GM19023 (cell line): ENCODE results near the gene SLC43A1.
A peak's percentile ranks its signal among the peaks of the same experiment; 100 is the strongest.

ENCODE experiments used
- ATAC-seq: cut with Tn5 transposase; IDR thresholded peaks from one replicate; pipeline ENCODE4 v1.9.1; 2021; ENCODE audit warnings: mild to moderate bottlenecking, moderate library complexity; ENCODE audit not compliant: unreplicated experiment

Gene SLC43A1

DNA sequence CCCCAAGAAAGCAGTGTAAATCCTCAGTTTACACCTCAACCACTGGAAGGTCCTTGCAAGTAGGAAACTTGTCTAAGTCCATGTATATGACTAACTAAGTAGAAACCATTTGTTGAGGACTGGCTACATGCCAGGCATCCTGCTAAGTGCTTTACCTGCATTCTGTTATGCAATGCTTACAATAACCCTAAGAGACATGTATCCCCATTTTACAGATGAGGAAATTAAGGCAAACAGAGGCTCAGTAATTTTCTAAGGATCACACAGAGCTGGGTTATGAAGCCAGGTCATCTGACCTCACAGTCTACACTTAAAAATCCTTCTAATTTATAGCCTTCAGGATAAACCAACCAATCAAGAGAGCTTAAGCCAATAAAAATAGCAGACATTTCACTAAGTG is 13.5 kb upstream of the SLC43A1 start:
- ATAC-seq: no peak

DNA sequence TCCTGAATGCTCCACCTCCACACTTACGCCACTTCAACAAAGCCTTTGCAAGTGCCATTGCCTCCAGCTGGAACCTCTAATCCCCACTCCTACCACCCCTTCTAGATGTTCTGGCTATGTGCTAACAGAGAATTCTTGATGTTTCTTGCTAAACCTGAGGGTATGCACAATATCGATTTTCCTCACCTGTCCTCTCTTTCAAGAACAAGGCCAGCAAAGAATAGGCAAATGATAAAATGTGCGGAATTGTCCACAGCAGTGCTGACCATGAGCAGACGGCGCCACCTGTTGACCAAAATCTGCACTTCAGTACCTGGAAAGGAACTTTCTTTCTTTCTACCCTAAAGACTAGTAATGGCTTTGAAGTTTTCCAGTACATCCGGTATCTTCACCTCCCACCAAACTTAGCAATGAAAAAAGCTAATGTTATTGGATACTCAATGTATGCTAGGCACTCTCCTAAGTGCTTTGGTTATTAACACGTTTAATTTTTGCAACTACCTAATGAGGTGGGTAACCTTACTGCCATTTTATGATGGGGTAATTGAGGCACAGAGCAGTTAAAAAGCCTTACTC is 11.6 kb upstream of the SLC43A1 start:
- ATAC-seq: no peak

DNA sequence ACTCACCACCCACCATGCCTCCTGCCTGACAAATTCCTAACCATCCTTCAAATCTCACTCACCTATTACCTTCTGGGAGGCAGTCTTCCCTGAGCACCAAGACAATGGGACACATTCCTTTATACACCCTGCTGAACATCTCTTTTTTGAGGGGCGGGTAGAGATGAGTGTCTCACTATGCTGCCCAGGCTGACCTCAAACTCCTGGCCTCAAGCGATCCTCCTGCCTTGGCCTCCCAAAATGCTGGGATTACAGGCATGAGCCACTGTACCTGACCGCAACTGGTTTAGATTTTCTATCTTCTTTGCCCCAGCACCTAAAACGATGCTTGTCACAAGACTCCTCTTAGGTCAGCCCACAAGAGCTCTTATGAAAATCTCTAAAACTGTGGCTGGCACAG is 7.9 kb upstream of the SLC43A1 start:
- ATAC-seq: no peak

DNA sequence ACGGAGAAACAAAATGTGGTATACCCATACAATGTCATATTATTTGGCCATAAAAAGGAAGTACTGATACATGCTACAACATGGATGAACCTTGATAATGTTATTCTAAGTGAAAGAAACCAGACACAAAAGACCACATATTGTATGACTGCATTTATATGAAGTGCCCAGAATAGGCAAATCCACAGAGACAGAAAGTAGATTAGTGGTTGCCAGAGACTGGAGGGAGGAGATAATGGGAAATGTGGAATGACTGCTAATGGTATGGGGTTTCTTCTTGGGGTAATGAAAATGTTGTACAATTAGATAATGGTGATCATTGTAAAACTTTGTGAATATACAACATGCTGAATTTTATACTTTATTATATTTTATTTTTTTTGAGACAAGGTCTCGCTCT is 5.6 kb upstream of the SLC43A1 start:
- ATAC-seq: no peak

DNA sequence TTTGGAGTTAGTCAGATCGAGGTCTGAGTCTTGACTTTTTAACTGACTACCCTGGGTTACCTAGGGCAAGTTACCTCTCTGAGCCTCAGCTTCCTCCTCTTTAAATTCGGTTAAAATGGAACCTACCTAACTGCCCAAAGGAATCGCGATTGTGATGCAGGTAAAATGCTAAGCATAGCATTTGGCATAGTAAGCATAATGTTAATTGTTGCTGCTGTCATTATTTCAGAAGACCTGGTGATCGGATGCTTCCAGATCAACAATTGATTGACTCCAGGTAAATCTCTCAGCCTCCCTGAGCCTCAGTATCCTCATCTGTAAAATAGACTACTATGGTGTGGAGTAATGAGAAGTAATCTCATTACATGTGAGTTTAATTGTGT is 550 bp upstream of the SLC43A1 start:
- ATAC-seq: no peak

DNA sequence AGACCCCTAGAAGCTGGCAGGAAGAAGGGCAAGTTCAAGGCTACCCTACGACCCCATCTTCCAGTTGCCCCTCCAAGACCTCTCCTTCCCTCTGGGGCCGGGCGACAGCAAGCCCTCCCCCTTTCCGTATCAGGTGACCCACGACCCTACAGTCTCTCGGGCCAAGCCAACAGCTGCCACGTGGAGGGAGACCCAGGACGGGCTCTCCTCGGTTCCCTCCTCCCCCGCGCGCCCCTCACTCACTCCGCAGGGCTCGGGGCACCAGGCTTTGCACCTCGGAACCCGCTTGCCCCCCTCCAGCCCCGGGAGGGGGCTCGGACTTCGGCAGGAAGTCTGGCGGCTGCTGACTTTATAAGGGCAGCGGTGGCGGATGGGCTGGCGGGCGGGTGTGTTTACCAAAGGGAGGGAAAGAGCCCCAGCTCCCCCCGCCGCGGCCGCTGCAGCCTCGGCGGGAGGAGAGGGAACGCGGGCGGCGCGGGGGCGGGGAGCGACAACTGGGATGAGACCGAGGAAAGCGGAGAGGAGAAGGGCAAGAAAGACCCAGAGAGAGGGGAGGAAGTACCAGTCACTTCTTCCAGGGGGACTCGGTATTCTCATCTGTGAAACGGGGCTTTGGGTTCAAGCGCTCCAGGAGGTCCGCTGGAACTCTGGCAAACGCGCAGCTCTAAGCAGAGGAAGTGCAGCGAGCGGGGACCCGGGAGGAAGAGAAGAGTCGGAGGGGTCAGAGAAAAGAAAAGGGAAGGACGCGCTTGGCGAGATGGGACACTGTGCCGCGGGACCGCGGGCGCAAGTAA is 767 bp downstream of the SLC43A1 start:
- peak; percentile 39 for ATAC-seq

DNA sequence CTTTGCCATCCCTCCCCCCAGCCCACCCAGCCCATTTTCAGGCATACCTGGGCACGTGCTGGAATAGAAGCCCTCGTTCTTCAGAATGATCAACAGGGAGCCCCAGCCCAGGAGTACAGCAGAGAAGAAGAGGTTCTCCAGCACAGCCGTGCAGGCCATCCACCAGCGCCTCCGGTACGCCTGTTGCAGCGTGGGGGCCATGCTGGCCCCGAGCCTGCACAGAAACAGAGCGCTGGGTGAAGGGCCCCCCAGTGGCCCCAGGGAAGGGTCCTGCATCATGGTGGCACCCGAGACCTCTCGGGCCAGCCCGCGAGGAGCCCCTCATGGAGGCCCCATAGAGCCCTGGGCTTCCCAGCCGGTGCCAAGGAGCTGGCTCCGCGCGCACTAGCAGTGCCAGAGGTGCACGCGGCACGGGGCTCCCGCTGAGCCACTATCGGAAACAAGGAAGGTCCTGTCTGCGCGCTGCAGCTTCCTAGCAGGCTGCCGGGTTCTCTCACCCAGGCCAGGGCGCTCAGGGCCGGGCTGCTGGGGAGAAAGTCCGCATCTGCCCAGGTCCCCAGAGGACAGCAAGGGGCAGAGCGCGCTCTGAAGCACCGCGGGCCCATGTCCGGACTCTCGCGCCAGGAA is 1.5 kb downstream of the SLC43A1 start:
- peak; percentile 32 for ATAC-seq

DNA sequence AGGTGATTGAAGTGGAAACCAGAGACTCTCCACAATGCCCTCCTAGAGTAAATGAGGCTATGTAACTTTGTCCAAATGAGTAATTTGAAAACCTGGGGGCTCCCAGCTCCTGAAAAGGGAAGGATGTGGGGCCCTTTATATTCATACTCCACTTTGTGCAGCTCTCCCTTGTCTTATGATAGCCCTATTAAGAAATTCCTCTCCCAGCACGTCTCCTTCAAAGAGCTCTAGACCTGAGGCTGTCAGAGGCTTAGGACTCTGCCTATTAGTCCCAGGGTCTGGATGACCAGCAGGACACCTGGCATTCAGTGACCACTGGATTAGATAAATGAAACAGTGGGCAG is 2.1 kb downstream of the SLC43A1 start:
- ATAC-seq: no peak

DNA sequence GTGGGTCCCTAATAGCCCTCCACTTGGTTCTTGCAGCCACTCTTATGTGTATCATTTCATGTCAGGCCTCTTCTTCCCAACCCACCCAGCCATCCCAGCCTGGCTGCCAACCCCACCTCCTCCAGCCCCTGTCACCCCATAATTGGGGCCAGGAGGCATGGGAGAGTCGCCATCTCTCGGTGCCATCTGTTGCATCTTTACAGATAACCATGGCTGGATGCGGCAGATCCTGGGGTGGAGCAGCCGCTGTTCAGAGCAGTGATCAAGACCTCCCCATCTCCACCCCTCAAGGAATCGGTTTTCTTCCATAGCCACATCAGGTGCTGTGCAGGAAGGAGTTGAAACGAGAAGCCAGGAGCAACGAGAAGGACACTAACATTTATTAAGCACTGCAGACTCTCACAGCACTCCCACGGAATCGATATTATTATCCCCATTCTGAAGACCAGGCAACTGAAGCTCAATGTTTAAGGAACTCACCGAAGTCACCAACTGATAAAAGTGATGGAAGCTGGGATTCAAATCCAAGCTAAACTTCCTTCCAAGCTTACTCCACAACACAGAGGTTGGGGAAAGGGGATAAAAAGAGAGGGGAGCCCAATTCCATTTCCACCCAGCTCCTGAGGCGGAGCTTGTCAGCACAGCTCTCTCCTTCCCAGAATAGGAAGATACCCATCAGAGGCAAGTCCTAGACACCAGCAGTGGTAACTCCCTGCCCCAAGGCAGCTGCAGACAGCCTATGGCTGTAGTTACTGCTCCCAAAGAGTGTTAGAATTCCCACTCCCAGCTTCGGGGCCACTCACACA is 2.7 kb downstream of the SLC43A1 start:
- ATAC-seq: no peak

DNA sequence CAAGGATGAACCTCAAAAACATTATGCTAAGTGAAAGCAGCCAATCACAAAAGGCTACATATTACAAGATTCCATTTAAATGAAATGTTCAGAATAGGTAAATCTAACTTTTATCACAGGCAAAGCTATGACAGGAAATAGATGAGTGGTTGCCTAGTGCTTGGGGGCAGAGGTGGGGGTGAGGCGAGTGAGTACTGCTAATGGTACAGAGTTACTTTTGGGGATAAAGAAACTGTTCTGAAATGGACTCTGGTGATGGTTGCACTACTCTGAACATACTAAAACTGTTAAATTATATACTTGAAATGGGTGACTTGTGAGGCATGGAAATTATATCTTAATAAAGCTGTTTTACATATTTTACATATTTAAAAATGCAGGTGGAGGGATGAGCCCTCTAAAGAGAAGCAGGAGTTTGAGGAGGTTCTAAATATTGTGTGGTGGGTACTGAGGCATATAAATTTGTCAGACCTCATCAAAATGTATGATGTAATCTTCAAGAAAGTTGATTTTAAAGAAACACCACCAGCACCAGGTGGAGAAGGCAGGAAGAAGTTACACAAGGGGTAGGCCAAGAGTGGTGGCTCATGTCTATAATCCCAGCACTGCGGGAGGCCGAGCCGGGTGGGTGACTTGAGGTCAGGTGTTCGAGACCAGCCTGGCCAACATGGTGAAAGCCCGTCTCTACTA is 3.6 kb downstream of the SLC43A1 start:
- no peak for ATAC-seq

DNA sequence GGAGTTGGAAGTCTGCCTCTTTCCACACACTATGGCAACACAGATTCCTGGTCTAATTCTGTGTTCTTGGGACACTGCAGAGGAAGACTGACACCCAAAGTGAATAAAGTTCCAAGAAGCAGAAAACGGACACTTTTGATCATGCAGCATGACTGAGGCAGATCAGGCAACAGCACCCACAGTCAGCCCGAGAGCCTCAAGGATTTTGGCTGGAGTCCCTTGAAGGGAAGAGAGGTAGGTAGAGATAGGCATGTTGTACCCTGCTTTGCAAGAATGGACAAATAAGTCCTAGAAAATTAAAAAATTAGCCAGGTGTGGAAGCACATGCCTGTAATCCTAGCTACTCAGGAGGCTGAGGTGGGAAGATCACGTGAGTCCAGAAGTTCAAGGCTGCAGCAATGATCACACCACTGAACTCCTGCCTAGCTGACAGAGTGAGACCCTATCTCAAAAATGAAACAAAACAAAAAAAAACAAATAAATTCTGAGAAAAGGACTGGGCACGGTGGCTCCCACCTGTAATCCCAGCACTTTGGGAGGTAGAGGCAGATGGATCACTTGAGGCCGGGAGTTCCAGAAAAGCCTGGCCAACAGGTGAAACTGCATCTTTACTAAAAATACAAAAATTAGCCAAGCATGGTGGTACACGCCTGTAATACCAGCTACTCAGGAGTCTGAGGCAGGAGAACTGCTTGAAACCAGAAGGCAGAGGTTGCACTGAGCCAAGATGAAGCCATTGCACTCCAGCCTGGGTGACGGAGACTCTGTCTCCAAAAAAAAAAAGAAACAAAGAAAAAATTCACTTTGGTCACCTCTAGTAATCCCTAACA is 6.9 kb downstream of the SLC43A1 start:
- no peak for ATAC-seq

DNA sequence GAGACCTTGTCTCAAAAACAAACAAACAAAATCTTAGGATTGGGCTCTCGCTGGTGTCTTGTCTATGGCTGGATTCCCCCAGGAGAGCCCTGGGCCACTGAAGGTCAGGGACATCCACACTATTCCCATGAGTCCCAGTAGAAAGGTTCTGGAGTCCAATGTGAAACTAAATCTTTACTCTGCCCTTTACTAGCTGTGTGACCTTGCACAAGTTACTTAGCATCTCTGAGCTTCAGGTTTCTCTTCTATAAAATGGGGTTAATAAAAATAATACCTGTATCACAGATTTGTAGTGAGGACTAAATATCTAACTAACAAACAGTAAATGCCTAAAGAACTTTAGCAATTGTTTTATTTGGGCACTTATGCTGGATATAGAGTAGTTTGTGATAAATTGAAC is 9.0 kb downstream of the SLC43A1 start:
- no peak for ATAC-seq

DNA sequence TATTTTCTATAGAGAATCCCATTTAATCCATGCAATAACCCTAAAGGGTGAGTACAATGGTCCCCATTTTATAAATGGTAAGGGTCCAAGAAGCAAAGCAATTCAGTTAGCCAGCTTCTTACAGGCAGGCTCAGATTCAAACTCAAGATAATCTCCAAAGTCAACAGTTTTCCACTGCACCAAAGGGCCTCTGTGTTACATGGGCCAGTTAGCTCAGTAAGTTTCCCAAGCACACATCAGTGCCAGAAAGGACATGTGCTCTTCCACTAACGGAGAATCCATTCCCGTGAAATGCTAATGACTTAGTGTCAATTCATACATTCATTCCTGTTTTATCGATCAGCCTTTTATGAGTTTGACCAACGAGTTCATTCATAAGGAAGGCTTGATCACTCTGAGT is 11.0 kb downstream of the SLC43A1 start:
- no peak for ATAC-seq

DNA sequence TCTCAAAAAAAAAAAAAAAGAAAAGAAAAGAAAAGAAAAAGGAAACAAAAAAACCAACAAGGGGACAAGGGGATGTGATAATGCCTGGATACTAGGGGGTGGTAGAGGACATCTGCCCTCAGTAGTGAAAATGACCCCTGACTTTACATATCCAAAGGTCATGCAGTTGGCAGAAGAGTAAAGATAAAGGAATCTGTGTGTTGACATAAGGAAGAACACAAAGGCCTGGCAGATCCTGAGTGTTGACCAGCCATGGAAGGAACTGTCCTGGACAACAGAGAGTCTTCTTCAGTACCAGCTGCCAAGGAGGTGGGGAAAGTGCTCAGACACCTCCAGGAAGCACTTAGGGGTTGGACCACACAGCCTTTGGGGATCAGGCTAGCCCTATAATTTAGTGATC is 12.6 kb downstream of the SLC43A1 start:
- ATAC-seq: no peak

DNA sequence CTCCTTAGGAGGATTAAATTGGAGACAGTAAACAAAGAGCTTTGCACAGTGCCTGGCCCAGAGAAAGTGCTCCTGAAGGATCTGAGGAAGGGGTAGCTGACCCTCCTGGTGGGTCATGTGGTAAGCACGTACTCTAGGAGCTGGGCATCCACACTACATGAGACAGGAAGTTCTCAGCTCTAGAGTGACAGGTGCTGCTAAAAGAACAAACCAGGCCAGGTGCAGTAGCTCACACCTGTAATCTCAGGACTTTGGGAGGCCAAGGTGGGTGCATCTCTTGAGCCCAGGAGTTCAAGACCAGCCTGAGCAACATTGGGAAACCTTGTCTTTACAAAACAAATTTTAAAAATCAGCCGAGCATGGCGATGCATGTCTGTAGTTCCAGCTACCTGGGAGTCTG is 13.1 kb downstream of the SLC43A1 start:
- ATAC-seq: no peak

DNA sequence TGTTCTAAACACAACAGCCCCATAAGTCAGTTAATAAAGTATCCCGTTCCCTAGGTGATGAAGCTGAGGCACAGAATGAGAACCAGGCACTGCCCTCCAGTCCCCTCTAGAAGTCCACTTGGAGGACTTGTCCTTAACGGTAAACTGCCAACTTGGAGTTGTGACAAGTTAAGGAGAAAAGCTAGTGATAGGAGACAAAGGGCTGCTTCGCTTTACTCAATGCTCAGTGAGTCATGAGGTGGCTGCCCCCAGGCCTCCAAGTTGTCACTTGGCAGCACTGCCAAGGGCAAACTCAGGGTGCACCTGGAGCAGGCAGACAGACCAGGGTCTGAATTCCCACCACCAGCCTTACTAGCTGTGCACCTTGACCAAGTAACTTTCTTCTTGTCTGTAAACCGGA is 13.5 kb downstream of the SLC43A1 start:
- no peak for ATAC-seq

DNA sequence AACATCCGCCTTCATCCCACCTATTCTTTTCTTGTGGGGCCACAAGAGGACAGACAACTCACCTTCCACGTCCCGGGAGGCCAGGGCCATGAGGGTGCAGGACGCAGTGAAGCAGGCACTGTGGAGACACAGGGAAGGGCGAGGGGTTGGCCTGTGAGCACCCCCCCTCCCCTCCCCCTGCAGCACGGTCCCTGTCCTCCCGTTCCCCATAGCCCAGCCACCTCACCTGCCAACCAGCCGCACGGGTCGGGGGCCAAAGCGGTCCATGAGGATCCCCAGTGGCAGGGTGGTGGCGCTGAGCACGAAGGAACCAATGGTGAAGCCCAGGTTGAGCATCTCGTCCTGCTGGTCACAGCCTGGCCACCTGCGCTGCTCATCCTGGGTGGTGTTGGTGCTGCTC is 14.6 kb downstream of the SLC43A1 start:
- no peak for ATAC-seq

DNA sequence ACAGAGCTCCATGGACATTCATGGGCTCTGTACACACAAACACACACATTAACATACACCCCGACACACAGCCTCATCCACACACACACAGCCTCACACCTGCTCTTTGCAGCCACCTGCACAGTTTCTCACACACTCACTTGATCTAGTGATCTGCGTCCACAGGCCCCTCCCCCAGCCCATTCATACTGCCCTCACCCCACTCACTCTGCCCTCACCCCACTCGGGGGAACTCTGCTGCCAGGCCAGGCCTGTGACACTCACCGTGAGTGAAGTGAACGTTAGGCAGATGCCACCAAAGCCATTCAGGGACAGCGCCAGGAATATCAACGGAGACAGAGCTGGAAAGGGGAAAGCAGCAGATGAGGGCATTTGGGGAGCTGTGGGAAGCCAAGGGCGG is 15.0 kb downstream of the SLC43A1 start:
- ATAC-seq: no peak

DNA sequence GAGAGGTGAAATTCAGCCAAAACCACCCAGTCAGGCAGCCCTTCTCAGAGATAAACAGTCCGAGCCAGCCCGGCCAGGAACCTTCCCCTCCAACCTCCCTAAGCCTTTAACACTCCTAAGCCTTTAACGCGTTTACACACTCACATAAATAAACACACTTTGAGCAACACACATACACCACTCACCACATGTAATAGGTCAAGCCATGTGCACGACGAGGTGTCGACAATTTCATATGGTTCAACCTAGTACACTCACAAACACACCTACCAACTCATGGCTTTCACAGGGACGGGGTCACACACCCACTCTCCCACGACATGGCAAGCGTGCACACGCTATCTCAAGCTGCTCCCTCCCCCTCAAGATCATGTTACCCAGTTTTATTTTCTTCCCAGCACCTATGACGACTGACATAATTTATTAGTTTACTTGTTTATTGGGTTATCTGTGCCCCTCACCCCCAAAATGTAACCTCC is 15.5 kb downstream of the SLC43A1 start:
- no peak for ATAC-seq

DNA sequence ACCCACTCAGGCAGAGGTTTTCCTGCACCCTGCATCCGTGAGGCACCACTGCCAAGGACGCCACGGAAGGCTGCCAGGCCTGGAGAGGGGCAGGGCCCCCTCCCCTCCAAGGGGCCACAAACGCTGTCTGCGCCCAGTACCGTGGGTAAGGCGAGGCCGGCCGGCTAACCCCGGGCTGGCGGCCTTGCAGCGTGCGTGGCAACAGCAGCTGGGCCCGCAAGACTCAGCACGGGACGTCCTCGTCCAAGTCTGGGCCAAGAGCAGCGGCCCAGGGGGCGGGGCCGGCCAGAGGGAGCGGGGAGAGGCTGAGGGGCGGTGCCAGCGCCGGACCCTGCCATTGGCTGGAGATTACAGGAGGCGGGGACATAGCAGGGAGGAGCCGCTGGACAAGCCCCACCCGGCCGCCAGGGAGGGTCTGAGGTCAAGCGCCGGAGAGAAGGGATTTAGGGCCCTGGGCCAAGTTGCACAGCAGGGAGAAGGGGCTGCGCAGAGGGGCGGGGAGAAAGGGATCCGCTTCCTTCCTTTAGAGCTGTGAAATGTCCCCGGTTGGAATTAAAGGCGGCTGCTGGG is 16.0 kb downstream of the SLC43A1 start:
- ATAC-seq: peak; percentile 99
